ENCODE results near the gene SCN1A. TPM values are rescaled to one million over a fixed set of nuclear protein-coding genes. Genes with fewer than 3 reads are reported as not detected.

The SCN1A gene
- total RNA-seq, 2 donors from 2014 or later, result not detected

GRCh38 chr2:166082736-166083135 lies 45.1 kb downstream of the SCN1A start:
- Histone ChIP-seq H3K9me3 (no peaks in the 10 kb centered on the region), H3K27me3 (no peaks in the 10 kb centered on the region), H3K4me1 (no peaks in the 10 kb centered on the region), H3K27ac (no peak overlapping the region), H3K4me3 (no peak overlapping the region), H3K36me3 (replicated peaks in 1 of 2; ENCODE audit: insufficient read depth in 1 of 2, low read depth in 2 of 2) (no peaks in the 10 kb centered on the region)
- WGBS, 2 donors, result 68 to 70% methylated on average over 2 of the region's 2 CpGs
- DNase-seq, result no peak
- ATAC-seq, result no peak
- intact Hi-C loops (cut with DNase I), result no loop called here
- TF ChIP-seq POLR2A (IDR thresholded peaks at IDR 0.05) (no peak), CTCF (IDR thresholded peaks at IDR 0.05) (no peak)

GRCh38 chr2:166081852-166082251 lies 46.0 kb downstream of the SCN1A start:
- no peaks in the 10 kb centered on the region for H3K27me3 ChIP-seq
- no peak for TF ChIP-seq POLR2A (IDR thresholded peaks at IDR 0.05)
- no peak for TF ChIP-seq CTCF (IDR thresholded peaks at IDR 0.05)
- no peaks in the 10 kb centered on the region for H3K9me3 ChIP-seq
- no peak for DNase-seq
- H3K36me3 ChIP-seq (replicated peaks in 1 of 2; ENCODE audit: insufficient read depth in 1 of 2, low read depth in 2 of 2), result no peaks in the 10 kb centered on the region
- H3K4me1 ChIP-seq, result no peaks in the 10 kb centered on the region
- no peak overlapping the region for H3K4me3 ChIP-seq
- no peak overlapping the region for H3K27ac ChIP-seq
- no peak for ATAC-seq
- intact Hi-C loops (cut with DNase I), result no loop called here

- WGBS, 2 donors, result 63 to 72% methylated on average over 4 of the region's 4 CpGs
- Histone ChIP-seq H3K4me3 (no peak overlapping the region), H3K9me3 (no peaks in the 10 kb centered on the region), H3K27ac (no peak overlapping the region), H3K27me3 (no peaks in the 10 kb centered on the region), H3K36me3 (replicated peaks in 1 of 2; ENCODE audit: insufficient read depth in 1 of 2, low read depth in 2 of 2) (no peaks in the 10 kb centered on the region), H3K4me1 (no peaks in the 10 kb centered on the region)
- ATAC-seq, result no peak
- DNase-seq, result no peak
- TF ChIP-seq POLR2A (IDR thresholded peaks at IDR 0.05), result no peak
- TF ChIP-seq CTCF (IDR thresholded peaks at IDR 0.05), result no peak
- intact Hi-C loops (cut with DNase I), result no loop called here
Measured at GRCh38 chr2:166081131-166081632, 46.6 kb downstream of the SCN1A start.

GRCh38 chr2:166074430-166074829 lies 53.4 kb downstream of the SCN1A start:
- intact Hi-C loops (cut with DNase I), result no loop called here

More at GRCh38 chr2:166074430-166074829, 53.4 kb downstream of the SCN1A start:
- no peaks in the 10 kb centered on the region for H3K4me1 ChIP-seq
- ATAC-seq (no peak), DNase-seq (no peak)
- 72 to 78% methylated on average over 2 of the region's 2 CpGs for WGBS, 2 donors
- no peaks in the 10 kb centered on the region for H3K27me3 ChIP-seq
- H3K27ac ChIP-seq, result no peak overlapping the region
- no peak for TF ChIP-seq CTCF (IDR thresholded peaks at IDR 0.05)
- no peak for TF ChIP-seq POLR2A (IDR thresholded peaks at IDR 0.05)
- no peaks in the 10 kb centered on the region for H3K9me3 ChIP-seq
- H3K4me3 ChIP-seq, result no peak overlapping the region
- no peaks in the 10 kb centered on the region for H3K36me3 ChIP-seq (replicated peaks in 1 of 2; ENCODE audit: insufficient read depth in 1 of 2, low read depth in 2 of 2)
